Measurements from ENCODE around the gene LMO2.

The LMO2 gene

GRCh38 chr11:33819278-33820035 is 72.4 kb downstream of the LMO2 start:
- DNase-seq (ENCODE audit: low spot score): no peak

Data from Ammon's horn (tissue), 1 donor.